ENCODE data around the gene CYB5B. TPM values are rescaled to one million over a fixed set of nuclear protein-coding genes. Genes with fewer than 3 reads are reported as not detected.

Gene CYB5B
- total RNA-seq, 1 donor = 23.4 TPM

DNA sequence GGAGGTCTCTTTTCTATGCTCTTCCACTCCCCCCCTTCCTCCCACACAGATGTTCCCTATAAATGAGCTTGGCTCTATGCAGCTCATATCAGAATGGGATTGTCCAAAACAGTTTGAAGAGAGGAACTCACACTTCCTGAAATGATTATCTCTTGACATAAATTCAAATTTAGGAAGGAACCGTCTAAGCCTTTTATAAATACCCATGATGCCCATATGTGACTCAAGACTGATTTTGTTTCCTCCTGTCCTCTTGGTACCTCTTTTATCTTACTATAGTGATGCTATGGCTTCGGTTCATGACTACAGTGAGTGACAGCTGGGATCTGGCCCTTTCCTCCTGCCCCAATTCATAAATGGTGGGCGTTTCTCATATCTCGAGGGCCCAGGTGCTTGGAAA lies 22.0 kb upstream of the CYB5B start:
- H3K4me1 ChIP-seq (ENCODE audit: insufficient read depth, low read length) = peaks cover 11% of the 10 kb centered on the region
- H3K9me3 ChIP-seq (ENCODE audit: low read depth, low read length) = no peaks in the 10 kb centered on the region
- H3K4me3 ChIP-seq (ENCODE audit: low read length) = no peak overlapping the region
- H3K27me3 ChIP-seq (ENCODE audit: insufficient read depth, low read length) = no peaks in the 10 kb centered on the region

DNA sequence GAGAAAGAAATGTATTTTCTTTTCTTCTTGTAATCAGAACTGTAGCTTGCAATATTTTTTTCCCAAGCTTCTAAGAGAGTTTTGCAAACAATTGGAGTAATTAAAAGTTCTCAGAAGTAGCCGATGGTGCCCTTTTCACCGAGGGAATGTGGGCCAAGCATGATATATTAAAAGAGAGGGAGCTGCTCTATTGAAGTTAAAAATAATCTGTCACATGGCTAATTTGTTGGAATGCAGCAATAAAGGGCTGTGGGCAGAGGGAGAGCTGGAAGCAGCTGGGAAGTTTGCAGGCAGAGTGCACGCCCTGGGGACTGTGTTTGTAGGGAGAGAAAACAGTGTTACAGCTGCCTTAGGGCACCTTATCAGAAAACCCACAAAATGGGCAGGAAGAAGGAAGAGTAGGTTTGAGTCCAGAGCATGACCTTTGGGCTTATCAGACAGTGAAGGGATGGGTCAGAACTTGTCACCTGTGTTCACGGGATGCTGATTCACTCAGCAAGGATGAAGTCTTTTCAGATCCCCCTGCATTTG lies 20.1 kb upstream of the CYB5B start:
- no peaks in the 10 kb centered on the region for H3K9me3 ChIP-seq (ENCODE audit: low read depth, low read length)
- H3K27me3 ChIP-seq (ENCODE audit: insufficient read depth, low read length) = no peaks in the 10 kb centered on the region
- H3K4me3 ChIP-seq (ENCODE audit: low read length) = no peak overlapping the region
- H3K4me1 ChIP-seq (ENCODE audit: insufficient read depth, low read length) = peaks cover 11% of the 10 kb centered on the region

DNA sequence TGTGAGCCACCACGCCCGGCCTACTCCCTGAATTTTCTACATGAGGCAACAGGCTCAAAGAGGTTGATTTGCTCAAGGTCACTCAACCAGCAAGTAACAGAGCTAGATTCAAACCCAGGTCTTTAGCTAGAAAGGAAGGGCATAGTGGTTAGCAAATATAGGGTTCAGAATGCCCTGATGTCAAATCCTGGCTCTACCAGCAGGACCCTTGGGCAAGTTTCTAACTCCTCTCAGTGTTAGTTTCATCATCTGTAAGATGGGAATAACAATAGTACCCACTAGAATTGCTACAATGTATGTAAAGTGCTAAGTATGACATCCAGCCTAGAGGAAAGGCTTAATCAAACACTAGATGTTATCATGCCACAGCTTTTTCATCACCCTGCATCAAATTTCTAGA lies 19.1 kb upstream of the CYB5B start:
- H3K4me1 ChIP-seq (ENCODE audit: insufficient read depth, low read length) = peaks cover 11% of the 10 kb centered on the region
- no peaks in the 10 kb centered on the region for H3K27me3 ChIP-seq (ENCODE audit: insufficient read depth, low read length)
- no peaks in the 10 kb centered on the region for H3K9me3 ChIP-seq (ENCODE audit: low read depth, low read length)
- no peak overlapping the region for H3K4me3 ChIP-seq (ENCODE audit: low read length)

DNA sequence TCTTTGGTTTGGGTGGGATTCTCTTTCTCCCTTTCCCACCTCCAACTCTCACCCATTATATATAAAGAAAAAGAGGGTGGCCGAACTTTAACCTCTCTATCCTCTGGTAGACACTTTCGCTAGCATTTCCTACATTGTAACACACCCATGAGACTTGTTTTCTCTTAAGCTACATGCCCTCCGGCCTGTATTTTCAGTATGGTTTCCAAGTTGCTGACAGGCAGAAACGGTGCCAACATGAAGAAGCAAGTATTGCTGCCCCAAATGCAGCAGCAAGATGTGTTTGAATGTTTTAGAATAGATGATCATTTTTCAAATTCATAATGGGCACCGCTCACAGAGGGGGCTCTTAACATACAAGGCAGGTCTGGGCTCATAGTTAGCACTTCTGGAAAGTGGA lies 18.7 kb upstream of the CYB5B start:
- Histone ChIP-seq H3K9me3 (ENCODE audit: low read depth, low read length) (no peaks in the 10 kb centered on the region), H3K4me3 (ENCODE audit: low read length) (no peak overlapping the region), H3K27me3 (ENCODE audit: insufficient read depth, low read length) (no peaks in the 10 kb centered on the region), H3K4me1 (ENCODE audit: insufficient read depth, low read length) (peaks cover 11% of the 10 kb centered on the region)

DNA sequence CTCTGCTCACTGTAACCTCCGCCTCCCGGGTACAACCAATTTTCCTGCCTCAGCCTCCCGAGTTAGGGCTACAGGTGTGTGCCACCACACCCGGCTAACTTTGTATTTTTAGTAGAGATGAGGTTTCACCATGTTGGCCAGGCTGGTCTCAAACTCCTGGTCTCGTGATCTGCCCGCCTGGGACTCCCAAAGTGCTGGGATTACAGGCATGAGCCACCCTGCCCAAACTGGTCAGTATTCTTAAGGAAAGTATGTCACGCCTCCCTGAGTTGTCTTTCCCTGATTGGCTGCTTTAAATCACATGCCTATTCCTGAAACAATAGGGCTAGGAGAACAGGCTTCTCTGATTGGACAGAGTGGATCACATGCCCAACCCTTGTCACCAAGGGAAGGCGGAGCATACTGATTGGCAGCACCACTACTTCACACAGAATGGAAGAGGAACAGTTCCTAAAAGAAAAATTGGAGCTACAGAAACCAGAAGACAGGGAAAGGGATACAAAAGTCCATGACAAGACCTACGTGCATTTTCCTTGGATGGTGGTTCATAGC lies 17.6 kb upstream of the CYB5B start:
- Histone ChIP-seq H3K4me1 (ENCODE audit: insufficient read depth, low read length) (peaks cover 11% of the 10 kb centered on the region), H3K9me3 (ENCODE audit: low read depth, low read length) (no peaks in the 10 kb centered on the region), H3K4me3 (ENCODE audit: low read length) (no peak overlapping the region), H3K27me3 (ENCODE audit: insufficient read depth, low read length) (no peaks in the 10 kb centered on the region)

DNA sequence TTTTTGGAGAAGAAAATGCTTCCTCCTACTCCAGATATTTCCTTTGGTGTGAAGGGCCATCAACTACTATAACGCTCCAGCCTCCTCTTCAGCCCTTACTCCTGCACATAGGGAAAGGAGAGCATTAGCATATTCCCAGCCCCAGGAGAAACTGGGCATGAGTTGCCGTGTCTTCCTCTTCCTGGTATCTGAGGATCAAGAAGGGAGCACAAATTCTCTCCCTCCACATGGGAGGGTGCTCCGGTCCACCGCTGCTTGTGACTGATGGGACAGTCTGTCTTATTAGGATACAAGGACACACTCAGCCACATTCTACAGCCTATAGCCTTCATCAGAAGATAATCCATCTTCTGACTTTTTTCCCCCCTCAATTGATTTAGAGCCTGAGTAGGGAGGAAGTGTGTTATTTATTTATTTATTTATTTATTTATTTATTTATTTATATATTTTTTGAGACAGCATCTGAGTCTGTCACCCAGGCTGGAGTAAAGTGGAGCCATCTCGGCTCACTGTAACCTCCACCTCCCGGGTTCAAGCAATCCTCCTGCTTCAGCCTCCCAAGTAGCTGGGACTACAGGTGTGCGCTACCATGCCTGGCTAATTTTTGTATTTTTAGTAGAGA lies 16.6 kb upstream of the CYB5B start:
- Histone ChIP-seq H3K27me3 (ENCODE audit: insufficient read depth, low read length) (no peaks in the 10 kb centered on the region), H3K4me3 (ENCODE audit: low read length) (no peak overlapping the region), H3K9me3 (ENCODE audit: low read depth, low read length) (no peaks in the 10 kb centered on the region), H3K4me1 (ENCODE audit: insufficient read depth, low read length) (peaks cover 3% of the 10 kb centered on the region)

DNA sequence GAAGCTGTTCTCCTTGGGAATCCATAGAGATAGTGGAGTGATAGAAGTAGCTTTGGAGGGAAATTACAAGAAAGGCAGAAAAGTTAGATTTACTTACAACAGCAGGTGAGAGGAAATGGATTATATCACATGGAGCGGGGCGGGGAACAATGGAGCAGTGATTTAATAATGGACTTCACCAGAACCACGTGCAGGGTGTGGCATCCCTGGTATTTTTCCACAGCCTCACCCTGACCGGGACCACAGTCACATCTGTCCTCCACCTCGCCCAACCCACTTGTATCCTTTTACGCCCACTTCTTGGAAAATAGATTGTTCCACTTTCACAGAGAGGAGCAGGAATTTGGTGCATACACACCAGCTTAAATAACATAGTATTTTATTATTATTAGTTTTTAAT lies 15.9 kb upstream of the CYB5B start:
- Histone ChIP-seq H3K4me3 (ENCODE audit: low read length) (no peak overlapping the region), H3K9me3 (ENCODE audit: low read depth, low read length) (no peaks in the 10 kb centered on the region), H3K4me1 (ENCODE audit: insufficient read depth, low read length) (no peaks in the 10 kb centered on the region), H3K27me3 (ENCODE audit: insufficient read depth, low read length) (no peaks in the 10 kb centered on the region)

DNA sequence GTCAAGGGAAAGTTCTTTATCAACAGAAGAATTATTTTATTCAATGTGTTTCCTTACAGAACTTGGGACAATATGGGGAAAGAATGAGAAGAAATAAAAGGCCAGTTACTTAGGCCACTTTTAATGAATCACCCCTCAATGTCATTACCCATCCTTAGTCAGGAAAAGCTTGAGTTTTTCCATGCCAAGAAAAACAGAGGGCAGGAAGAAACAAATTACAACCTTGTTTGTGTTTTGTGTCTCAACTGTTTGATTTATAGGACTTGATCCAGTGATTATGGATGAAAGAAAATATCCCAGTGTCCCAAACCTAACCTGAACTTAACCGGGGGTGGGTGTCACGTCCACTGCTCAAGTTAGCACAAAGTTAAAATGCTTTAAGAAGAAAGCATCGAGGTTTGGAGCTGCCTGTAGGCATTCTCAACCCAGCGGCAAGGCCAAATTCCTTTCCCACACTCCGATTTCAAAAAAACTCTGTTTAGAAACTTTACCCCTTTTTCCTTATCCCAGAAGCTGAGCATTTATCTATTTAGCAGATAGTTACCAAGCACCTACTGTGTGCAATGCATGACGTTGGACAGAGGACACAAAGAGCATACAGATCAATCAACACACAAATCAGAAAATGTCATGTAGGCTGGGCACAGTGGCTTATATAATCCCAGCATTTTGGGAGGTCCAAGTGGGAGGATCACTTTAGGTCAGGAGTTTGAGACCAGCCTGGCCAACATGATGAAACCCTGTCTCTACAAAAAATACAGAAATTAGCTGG lies 14.0 kb upstream of the CYB5B start:
- no peaks in the 10 kb centered on the region for H3K4me1 ChIP-seq (ENCODE audit: insufficient read depth, low read length)
- H3K4me3 ChIP-seq (ENCODE audit: low read length) = no peak overlapping the region
- H3K27me3 ChIP-seq (ENCODE audit: insufficient read depth, low read length) = no peaks in the 10 kb centered on the region
- H3K9me3 ChIP-seq (ENCODE audit: low read depth, low read length) = no peaks in the 10 kb centered on the region

DNA sequence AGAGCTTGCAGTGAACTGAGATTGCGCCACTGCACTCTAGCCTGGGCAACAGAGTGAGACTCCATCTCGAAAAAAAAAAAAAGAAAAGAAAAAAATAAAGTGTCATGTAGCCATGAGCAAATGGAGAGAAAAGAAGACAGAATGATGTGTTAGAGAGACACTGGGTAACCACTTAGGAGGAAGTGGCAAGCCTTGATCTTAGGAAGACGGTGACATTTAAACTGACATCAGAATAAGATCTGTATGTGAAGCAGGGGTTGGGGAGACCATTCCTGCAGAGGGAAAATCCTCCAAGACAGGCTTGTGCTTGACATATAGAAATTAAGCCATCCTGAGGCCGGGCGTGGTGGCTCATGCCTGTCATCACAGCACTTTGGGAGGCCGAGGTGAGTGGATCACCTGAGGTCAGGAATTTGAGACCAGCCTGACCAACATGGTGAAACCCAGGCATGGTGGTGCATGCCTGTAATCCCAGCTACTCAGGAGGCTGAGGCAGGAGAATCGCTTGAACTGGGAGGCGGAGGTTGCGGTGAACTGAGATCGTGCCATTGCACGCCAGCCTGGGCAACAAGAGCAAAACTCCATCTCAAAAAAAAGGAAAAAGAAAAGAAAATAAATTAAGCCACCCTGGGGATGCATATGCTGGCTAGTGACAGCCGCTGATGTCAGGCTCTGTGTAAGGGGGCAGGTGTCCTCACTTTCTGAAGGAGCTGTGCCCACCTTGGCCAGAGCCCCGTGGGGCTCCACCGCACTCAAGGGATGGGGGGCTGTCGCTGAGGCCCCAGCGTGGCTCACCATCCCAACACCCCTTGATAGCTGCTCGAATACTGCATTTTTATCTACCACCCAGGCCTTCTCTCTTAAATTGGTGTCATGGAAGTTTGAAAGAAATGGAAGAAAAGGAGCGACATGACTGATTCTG lies 13.1 kb upstream of the CYB5B start:
- Histone ChIP-seq H3K9me3 (ENCODE audit: low read depth, low read length) (no peaks in the 10 kb centered on the region), H3K4me1 (ENCODE audit: insufficient read depth, low read length) (no peaks in the 10 kb centered on the region), H3K27me3 (ENCODE audit: insufficient read depth, low read length) (no peaks in the 10 kb centered on the region), H3K4me3 (ENCODE audit: low read length) (no peak overlapping the region)

DNA sequence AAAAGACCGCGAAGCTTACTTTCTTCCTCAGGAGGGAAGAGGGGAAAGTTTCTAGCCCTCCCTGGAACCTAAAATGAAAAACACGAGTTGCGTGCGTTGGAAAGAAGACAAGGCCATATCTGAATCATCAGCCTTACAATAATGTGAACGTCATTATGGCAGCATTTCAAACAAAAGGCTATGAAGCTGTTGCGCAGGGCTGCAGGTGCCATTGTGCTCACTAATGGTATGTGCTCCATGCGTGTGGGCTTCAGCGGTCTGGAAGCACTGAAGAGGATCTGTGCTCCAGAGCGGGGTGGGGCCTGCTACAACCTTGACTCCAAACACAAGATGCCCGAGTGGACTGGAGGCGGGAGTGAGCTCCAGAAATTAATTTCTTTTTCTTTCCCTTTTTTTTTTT lies 12.1 kb upstream of the CYB5B start:
- Histone ChIP-seq H3K9me3 (ENCODE audit: low read depth, low read length) (no peaks in the 10 kb centered on the region), H3K4me1 (ENCODE audit: insufficient read depth, low read length) (no peaks in the 10 kb centered on the region), H3K4me3 (ENCODE audit: low read length) (no peak overlapping the region), H3K27me3 (ENCODE audit: insufficient read depth, low read length) (no peaks in the 10 kb centered on the region)

DNA sequence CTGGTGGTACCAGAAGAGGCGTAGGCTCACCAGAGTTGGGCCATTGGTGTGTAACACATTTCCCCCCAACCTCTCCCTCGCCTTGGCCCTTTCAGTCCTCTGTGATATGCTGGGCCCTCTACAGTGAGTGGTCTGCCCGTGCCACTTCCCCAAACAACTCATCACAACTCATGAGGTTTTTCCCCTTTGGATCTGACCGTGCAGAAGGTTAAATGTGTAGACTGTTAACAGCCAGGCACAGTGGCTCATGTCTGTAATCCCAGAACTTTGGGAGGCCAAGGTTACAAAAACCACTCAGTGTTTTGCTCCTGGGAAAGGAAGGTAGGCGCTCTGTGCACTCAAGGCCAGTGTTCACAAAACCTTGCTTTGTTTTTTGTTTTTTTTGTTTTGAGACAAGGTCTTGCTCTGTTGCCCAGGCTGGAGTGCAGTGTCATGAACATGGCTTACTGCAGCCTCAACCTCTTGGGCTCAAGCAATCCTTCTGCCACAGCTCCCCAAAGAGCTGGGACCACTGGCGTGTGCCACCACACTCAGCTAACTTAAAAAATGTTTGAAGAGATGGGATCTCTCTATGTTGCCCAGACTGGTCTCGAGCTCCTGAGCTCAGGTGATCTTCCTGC lies 11.3 kb upstream of the CYB5B start:
- Histone ChIP-seq H3K4me1 (ENCODE audit: insufficient read depth, low read length) (no peaks in the 10 kb centered on the region), H3K9me3 (ENCODE audit: low read depth, low read length) (no peaks in the 10 kb centered on the region), H3K4me3 (ENCODE audit: low read length) (no peak overlapping the region), H3K27me3 (ENCODE audit: insufficient read depth, low read length) (no peaks in the 10 kb centered on the region)

DNA sequence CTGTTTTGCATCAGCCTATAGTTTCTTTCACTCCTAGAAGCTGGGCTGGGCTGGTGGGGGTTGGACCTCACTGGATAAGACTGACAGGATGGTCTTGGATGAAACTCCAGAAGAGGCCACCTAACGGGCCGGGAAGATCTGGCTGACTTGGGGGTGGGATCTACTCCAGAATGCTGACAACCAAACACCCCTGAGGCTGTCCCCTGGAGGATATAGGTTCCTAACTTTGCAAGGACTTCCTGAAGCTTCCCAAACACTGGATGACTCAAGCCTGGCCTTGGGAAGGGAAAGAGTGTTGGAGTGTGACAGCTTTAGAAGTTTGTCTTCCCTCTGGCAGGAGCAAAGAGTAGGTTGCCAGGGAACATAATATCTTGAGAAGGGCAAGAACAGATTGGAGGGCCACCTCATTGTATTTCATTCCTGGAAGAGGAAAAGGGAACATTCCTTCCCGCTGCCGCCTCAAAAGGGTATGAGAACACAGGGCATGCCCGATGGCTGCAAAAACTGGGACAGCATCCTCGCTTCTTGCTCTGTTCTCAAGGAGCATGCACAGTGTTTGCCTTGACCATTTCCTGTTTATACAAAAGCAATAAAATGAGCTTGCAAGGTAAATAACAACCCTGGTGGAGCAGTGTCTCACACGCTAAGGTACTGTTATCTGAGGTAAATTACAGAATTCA lies 6.8 kb upstream of the CYB5B start:
- Histone ChIP-seq H3K4me1 (ENCODE audit: insufficient read depth, low read length) (no peaks in the 10 kb centered on the region), H3K4me3 (ENCODE audit: low read length) (no peak overlapping the region), H3K9me3 (ENCODE audit: low read depth, low read length) (no peaks in the 10 kb centered on the region), H3K27me3 (ENCODE audit: insufficient read depth, low read length) (no peaks in the 10 kb centered on the region)

DNA sequence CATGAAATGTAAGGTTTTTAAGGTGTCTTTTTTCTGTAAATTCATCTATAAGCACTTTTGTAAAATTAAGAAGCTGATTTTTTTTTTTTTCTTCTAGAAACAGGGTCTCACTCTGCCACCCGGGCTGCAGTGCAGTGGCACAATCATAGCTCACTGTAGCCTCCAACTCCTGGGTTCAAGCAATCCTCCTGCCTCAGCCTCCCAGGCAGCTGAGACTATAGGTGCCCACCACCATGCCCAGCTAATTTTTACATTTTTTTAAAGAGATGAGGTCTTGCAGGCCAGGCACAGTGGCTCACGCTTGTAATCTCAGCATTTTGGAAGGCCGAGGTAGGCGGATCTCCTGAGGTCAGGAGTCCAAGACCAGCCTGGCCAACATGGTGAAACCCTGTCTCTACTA lies 4.5 kb upstream of the CYB5B start:
- no peak overlapping the region for H3K4me3 ChIP-seq (ENCODE audit: low read length)
- peaks cover 8% of the 10 kb centered on the region for H3K4me1 ChIP-seq (ENCODE audit: insufficient read depth, low read length)
- no peaks in the 10 kb centered on the region for H3K9me3 ChIP-seq (ENCODE audit: low read depth, low read length)
- no peaks in the 10 kb centered on the region for H3K27me3 ChIP-seq (ENCODE audit: insufficient read depth, low read length)

DNA sequence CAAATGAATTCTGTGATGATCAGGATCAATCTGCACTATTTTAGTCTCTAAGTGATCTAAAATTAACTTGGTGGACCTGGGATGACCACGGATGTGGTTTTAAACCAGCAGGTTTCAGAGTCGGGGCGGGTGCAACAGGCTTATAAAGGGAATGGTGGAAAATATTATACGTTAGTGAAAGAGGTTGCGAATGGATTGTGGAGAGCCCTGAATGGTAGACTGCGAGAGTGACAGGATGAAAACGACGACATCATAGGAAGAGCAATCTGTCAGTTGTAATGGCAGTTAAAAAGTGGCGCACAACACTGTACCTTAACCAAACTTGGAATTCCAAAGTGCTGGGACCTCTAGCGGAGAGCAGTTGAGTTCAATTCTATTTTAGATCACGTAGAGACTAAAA lies 1.2 kb upstream of the CYB5B start:
- H3K9me3 ChIP-seq (ENCODE audit: low read depth, low read length) = no peaks in the 10 kb centered on the region
- H3K27me3 ChIP-seq (ENCODE audit: insufficient read depth, low read length) = no peaks in the 10 kb centered on the region
- no peak overlapping the region for H3K4me3 ChIP-seq (ENCODE audit: low read length)
- H3K4me1 ChIP-seq (ENCODE audit: insufficient read depth, low read length) = peaks cover 12% of the 10 kb centered on the region

Measured in mononuclear cell (primary cell).